Activated CD4-positive, alpha-beta T cell treated with anti-CD3 and anti-CD28 coated beads for 36 hours (primary cell): ENCODE data around the gene PRDM10. TPM values are rescaled to one million over a fixed set of nuclear protein-coding genes. Genes with fewer than 3 reads are reported as not detected.
A peak's percentile ranks its signal among the peaks of the same experiment; 100 is the strongest.

ENCODE experiments used
- ATAC-seq: fragments of 200-7000 bp; cut with Tn5 transposase; one replicate; pipeline ENCODE4 v1.10.0; 2021; ENCODE audit warnings: mild to moderate bottlenecking, moderate library complexity
- CTCF ChIA-PET: fragments of 350-600 bp; sonication (Branson Sonifier 250); formaldehyde crosslinking; loops from one replicate; lab custom pipeline; 2021; ENCODE audit warnings: antibody characterized with exemption; lab: Charles Lee
- POLR2A ChIA-PET: fragments of 350-600 bp; sonication (Branson Sonifier 250); formaldehyde crosslinking; loops from one replicate; lab custom pipeline; 2021; ENCODE audit warnings: antibody characterized with exemption, inconsistent platforms; lab: Charles Lee
- DNase-seq: peaks from one replicate; pipeline ENCODE4 v3.0.0-alpha.2; 2020
- H3K27ac Mint-ChIP-seq: one replicate; pipeline ENCODE4 v1.8.0; 2021; ENCODE audit warnings: mixed read lengths
- H3K27me3 Mint-ChIP-seq: one replicate; pipeline ENCODE4 v1.8.0; 2021; ENCODE audit warnings: mixed read lengths
- H3K36me3 Mint-ChIP-seq: one replicate; pipeline ENCODE4 v1.8.0; 2021; ENCODE audit warnings: low read depth, mixed read lengths
- H3K4me1 Mint-ChIP-seq: one replicate; pipeline ENCODE4 v1.8.0; 2021; ENCODE audit warnings: mixed read lengths
- H3K4me3 Mint-ChIP-seq: one replicate; pipeline ENCODE4 v1.8.0; 2021; ENCODE audit warnings: mild to moderate bottlenecking, moderate library complexity, mixed read lengths
- H3K9me3 Mint-ChIP-seq: one replicate; pipeline ENCODE4 v1.8.0; 2021; ENCODE audit warnings: low read depth, mixed read lengths
- intact Hi-C, 2 experiments: fragments of 100-400 bp; cut with DNase I in 1 of 2; cut with micrococcal nuclease in 1 of 2; formaldehyde crosslinking; loops; one replicate each; pipeline versions ENCODE4 v1.14.2 to v1.15.1; 2022 to 2024; cut with DNase I, micrococcal nuclease
- total RNA-seq, 2 experiments: library from RNA; stranded (reverse); gene quantifications; one replicate each; pipeline ENCODE4 v1.2.3, GENCODE V29; 2021

PRDM10 gene
- total RNA-seq: 10 to 100 TPM; 15.4 to 17.3 TPM

GRCh38 chr11:130002352-130002845 lies at the start of gene PRDM10:
Gene PRDM10, minus strand, starts transcription at chr11:130002835. Its CDS starts 41,871 bp downstream, at chr11:129960964.
- DNase-seq (peak; percentile 94), ATAC-seq (peak; percentile 72)
- intact Hi-C loops: loop anchor here (1.0 to 10.0 kb wide), 12 partner anchors 42 to 1718 kb away; partner anchors contain the start of genes APLP2 (in 2 of the 2), SNX19 (in 2 of the 2), ZBTB44 (in 2 of the 2) and NFRKB (in 1 of the 2)
- ChIA-PET POLR2A (interaction anchor here (0.5 to 0.7 kb wide), 2 partner anchors 720 to 1681 kb away, joined by 3 to 4 read pairs; no protein-coding TSS in a partner anchor), CTCF (interaction anchor here (0.5 to 1.2 kb wide), 6 partner anchors 8 to 307 kb away, joined by 3 to 4 read pairs (median 3); no protein-coding TSS in a partner anchor)
- H3K36me3 Mint-ChIP-seq: peaks cover 4% of the 10 kb centered on the region
- H3K4me3 Mint-ChIP-seq: peak within 1 kb of the TSS; percentile 90
- no peaks in the 10 kb centered on the region for H3K9me3 Mint-ChIP-seq
- peak within 1 kb of the TSS; percentile 100 for H3K27ac Mint-ChIP-seq
- H3K4me1 Mint-ChIP-seq: peaks cover 33% of the 10 kb centered on the region
- H3K27me3 Mint-ChIP-seq: no peaks in the 10 kb centered on the region

- Mint-ChIP-seq H3K4me3 (no peak overlapping the region), H3K27me3 (no peaks in the 10 kb centered on the region), H3K36me3 (no peaks in the 10 kb centered on the region), H3K27ac (no peak overlapping the region), H3K9me3 (no peaks in the 10 kb centered on the region), H3K4me1 (no peaks in the 10 kb centered on the region)
- ChIA-PET CTCF (interaction anchor here (0.8 to 4.2 kb wide), 2 partner anchors 9 to 81 kb away, joined by 3 to 10 read pairs; no protein-coding TSS in a partner anchor), POLR2A (no interaction called here)
- ATAC-seq: no peak
- no peak for DNase-seq
- intact Hi-C loops: loop anchor here in 1 of 2 experiments (5.0 kb wide), 1 partner anchor 69 kb away; no protein-coding TSS in a partner anchor
These were observed 48.4 kb upstream of the PRDM10 start for GRCh38 chr11:130051082-130051481.

- Mint-ChIP-seq H3K9me3 (no peaks in the 10 kb centered on the region), H3K27ac (no peak overlapping the region), H3K4me3 (no peak overlapping the region), H3K36me3 (no peaks in the 10 kb centered on the region), H3K4me1 (no peaks in the 10 kb centered on the region), H3K27me3 (no peaks in the 10 kb centered on the region)
- ChIA-PET POLR2A (no interaction called here), CTCF (interaction anchor here (1.0 to 4.2 kb wide), 2 partner anchors 10 to 58 kb away, joined by 3 to 10 read pairs; no protein-coding TSS in a partner anchor)
- no peak for DNase-seq
- no peak for ATAC-seq
- intact Hi-C loops: loop anchor here in 1 of 2 experiments (5.0 kb wide), 1 partner anchor 68 kb away; no protein-coding TSS in a partner anchor
These were observed 47.6 kb upstream of the PRDM10 start for GRCh38 chr11:130050257-130050656.

- DNase-seq (no peak), ATAC-seq (no peak)
- Mint-ChIP-seq H3K27ac (no peak overlapping the region), H3K4me3 (no peak overlapping the region), H3K36me3 (no peaks in the 10 kb centered on the region), H3K4me1 (no peaks in the 10 kb centered on the region), H3K9me3 (no peaks in the 10 kb centered on the region), H3K27me3 (no peaks in the 10 kb centered on the region)
- ChIA-PET POLR2A (interaction anchor here (0.5 kb wide), 1 partner anchor 179 kb away, joined by 3 read pairs; no protein-coding TSS in a partner anchor), CTCF (interaction anchor here (1.0 to 4.2 kb wide), 3 partner anchors 11 to 83 kb away, joined by 3 to 10 read pairs (median 6); no protein-coding TSS in a partner anchor)
- intact Hi-C loops: no loop called here
These were observed 46.7 kb upstream of the PRDM10 start for GRCh38 chr11:130049328-130049771.

- ATAC-seq: no peak
- DNase-seq: no peak
- Mint-ChIP-seq H3K27me3 (peaks cover 2% of the 10 kb centered on the region), H3K9me3 (no peaks in the 10 kb centered on the region), H3K36me3 (no peaks in the 10 kb centered on the region), H3K4me3 (no peak overlapping the region), H3K27ac (no peak overlapping the region), H3K4me1 (no peaks in the 10 kb centered on the region)
- intact Hi-C loops: no loop called here
- ChIA-PET CTCF (interaction anchor here (4.2 kb wide), 1 partner anchor 13 kb away, joined by 10 read pairs; no protein-coding TSS in a partner anchor), POLR2A (no interaction called here)
These were observed 44.5 kb upstream of the PRDM10 start for GRCh38 chr11:130047141-130047540.

GRCh38 chr11:130043575-130043974 lies 40.9 kb upstream of the PRDM10 start:
- H3K4me1 Mint-ChIP-seq: no peaks in the 10 kb centered on the region
- H3K27ac Mint-ChIP-seq: no peak overlapping the region
- ChIA-PET CTCF (interaction anchor here (0.6 kb wide), 1 partner anchor 29 kb away, joined by 4 read pairs; no protein-coding TSS in a partner anchor), POLR2A (interaction anchor here (0.7 kb wide), 1 partner anchor 118 kb away, joined by 3 read pairs; no protein-coding TSS in a partner anchor)
- no peak overlapping the region for H3K4me3 Mint-ChIP-seq
- intact Hi-C loops: no loop called here
- no peak for ATAC-seq
- DNase-seq: no peak
- H3K27me3 Mint-ChIP-seq: peaks cover 6% of the 10 kb centered on the region
- no peaks in the 10 kb centered on the region for H3K9me3 Mint-ChIP-seq
- H3K36me3 Mint-ChIP-seq: no peaks in the 10 kb centered on the region

GRCh38 chr11:130042093-130042591 lies 39.5 kb upstream of the PRDM10 start:
- intact Hi-C loops: no loop called here
- no peaks in the 10 kb centered on the region for H3K9me3 Mint-ChIP-seq
- no peaks in the 10 kb centered on the region for H3K4me1 Mint-ChIP-seq
- no peak overlapping the region for H3K4me3 Mint-ChIP-seq
- ATAC-seq (peak; percentile 23), DNase-seq (no peak)
- H3K36me3 Mint-ChIP-seq: no peaks in the 10 kb centered on the region
- peaks cover 6% of the 10 kb centered on the region for H3K27me3 Mint-ChIP-seq
- ChIA-PET CTCF (no interaction called here), POLR2A (no interaction called here)
- H3K27ac Mint-ChIP-seq: no peak overlapping the region

GRCh38 chr11:130040281-130040940 lies 37.8 kb upstream of the PRDM10 start:
- no peaks in the 10 kb centered on the region for H3K36me3 Mint-ChIP-seq

GRCh38 chr11:130037881-130038585 lies 35.4 kb upstream of the PRDM10 start:
- ATAC-seq (no peak), DNase-seq (no peak)
- no peaks in the 10 kb centered on the region for H3K4me1 Mint-ChIP-seq
- no peak overlapping the region for H3K4me3 Mint-ChIP-seq
- H3K27ac Mint-ChIP-seq: no peak overlapping the region
- no peaks in the 10 kb centered on the region for H3K9me3 Mint-ChIP-seq
- peaks cover 7% of the 10 kb centered on the region for H3K27me3 Mint-ChIP-seq
- no peaks in the 10 kb centered on the region for H3K36me3 Mint-ChIP-seq
- POLR2A ChIA-PET: no interaction called here
- intact Hi-C loops: no loop called here
- CTCF ChIA-PET: no interaction called here

More at GRCh38 chr11:130040281-130040940, 37.8 kb upstream of the PRDM10 start:
- intact Hi-C loops: no loop called here
- no peak for ATAC-seq
- Mint-ChIP-seq H3K4me1 (no peaks in the 10 kb centered on the region), H3K4me3 (no peak overlapping the region), H3K27me3 (peaks cover 8% of the 10 kb centered on the region), H3K27ac (no peak overlapping the region), H3K9me3 (no peaks in the 10 kb centered on the region)
- ChIA-PET POLR2A (no interaction called here), CTCF (no interaction called here)
- no peak for DNase-seq

GRCh38 chr11:130037058-130037457 lies 34.4 kb upstream of the PRDM10 start:
- POLR2A ChIA-PET: no interaction called here
- intact Hi-C loops: no loop called here

GRCh38 chr11:130034236-130034635 lies 31.6 kb upstream of the PRDM10 start:
- ChIA-PET POLR2A (no interaction called here), CTCF (interaction anchor here (0.6 kb wide), 1 partner anchor 17 kb away, joined by 3 read pairs; no protein-coding TSS in a partner anchor)
- H3K9me3 Mint-ChIP-seq: no peaks in the 10 kb centered on the region
- H3K36me3 Mint-ChIP-seq: no peaks in the 10 kb centered on the region
- H3K4me3 Mint-ChIP-seq: no peak overlapping the region
- no peak for DNase-seq
- no peaks in the 10 kb centered on the region for H3K4me1 Mint-ChIP-seq
- no peak for ATAC-seq
- peaks cover 3% of the 10 kb centered on the region for H3K27me3 Mint-ChIP-seq
- intact Hi-C loops: no loop called here
- no peak overlapping the region for H3K27ac Mint-ChIP-seq

More at GRCh38 chr11:130037058-130037457, 34.4 kb upstream of the PRDM10 start:
- CTCF ChIA-PET: no interaction called here
- Mint-ChIP-seq H3K27me3 (peaks cover 5% of the 10 kb centered on the region), H3K36me3 (no peaks in the 10 kb centered on the region), H3K4me3 (no peak overlapping the region), H3K27ac (no peak overlapping the region), H3K4me1 (no peaks in the 10 kb centered on the region), H3K9me3 (no peaks in the 10 kb centered on the region)
- no peak for DNase-seq
- ATAC-seq: no peak
